AG09319 (cell line): ENCODE results near the gene FBXL13.

ENCODE experiments used
- DNase-seq: peaks from one replicate; pipeline ENCODE4 v3.0.0-alpha.2; 2010; ENCODE audit warnings: low read depth; ENCODE audit errors: extremely low read depth
- CTCF ChIP-seq: IDR thresholded peaks from 2 replicates; pipeline ENCODE4 v1.5.1; 2011; ENCODE audit warnings: low read depth, mild to moderate bottlenecking, inconsistent platforms, low read length, moderate library complexity

FBXL13 gene

GRCh38 chr7:102874966-102875365, 199.6 kb downstream of the FBXL13 start:
- TF ChIP-seq CTCF = no peak
- DNase-seq = no peak

- DNase-seq = no peak
- TF ChIP-seq CTCF = no peak
Observed at GRCh38 chr7:102874166-102874829, 200.3 kb downstream of the FBXL13 start.

GRCh38 chr7:102873470-102874165, 201.0 kb downstream of the FBXL13 start:
- no peak for DNase-seq
- no peak for TF ChIP-seq CTCF

GRCh38 chr7:102872460-102872859, 202.1 kb downstream of the FBXL13 start:
- no peak for TF ChIP-seq CTCF
- DNase-seq = no peak

- no peak for TF ChIP-seq CTCF
Observed at GRCh38 chr7:102869195-102869594, 205.4 kb downstream of the FBXL13 start.

GRCh38 chr7:102866535-102867215, 207.9 kb downstream of the FBXL13 start:
- TF ChIP-seq CTCF = no peak
- no peak for DNase-seq

More at GRCh38 chr7:102869195-102869594, 205.4 kb downstream of the FBXL13 start:
- DNase-seq = no peak

GRCh38 chr7:102864958-102865357, 209.6 kb downstream of the FBXL13 start:
- DNase-seq = no peak

More at GRCh38 chr7:102864958-102865357, 209.6 kb downstream of the FBXL13 start:
- no peak for TF ChIP-seq CTCF
